Measurements from ENCODE around the gene MARCHF9.
"Not testable (repeated sequence)": the region's sequence is repeated elsewhere in the genome, so short reads cannot be mapped to it uniquely, and the experiment has no call there.

MARCHF9 gene

DNA sequence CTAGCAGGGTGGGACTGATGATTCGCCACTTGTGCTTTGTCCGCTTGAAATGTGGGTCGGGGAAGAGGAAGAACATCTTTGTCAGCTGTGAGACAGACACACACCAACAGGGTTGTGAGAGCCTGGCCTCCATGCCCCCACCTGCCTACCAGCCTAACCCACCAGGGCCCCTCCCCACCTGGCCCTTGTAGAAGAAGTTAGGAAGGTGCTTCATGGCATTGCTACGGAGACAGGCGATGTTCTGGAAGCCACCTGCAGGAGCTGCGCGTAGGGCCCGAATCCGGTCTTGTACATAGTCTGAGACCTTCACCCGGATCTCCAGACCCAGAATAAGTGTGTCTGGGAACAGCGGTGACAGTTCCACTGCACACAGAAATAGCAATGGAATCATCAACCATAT is 14.7 kb downstream of the MARCHF9 start:
- no peak for DNase-seq (ENCODE audit: low read depth in 2 of 2)

DNA sequence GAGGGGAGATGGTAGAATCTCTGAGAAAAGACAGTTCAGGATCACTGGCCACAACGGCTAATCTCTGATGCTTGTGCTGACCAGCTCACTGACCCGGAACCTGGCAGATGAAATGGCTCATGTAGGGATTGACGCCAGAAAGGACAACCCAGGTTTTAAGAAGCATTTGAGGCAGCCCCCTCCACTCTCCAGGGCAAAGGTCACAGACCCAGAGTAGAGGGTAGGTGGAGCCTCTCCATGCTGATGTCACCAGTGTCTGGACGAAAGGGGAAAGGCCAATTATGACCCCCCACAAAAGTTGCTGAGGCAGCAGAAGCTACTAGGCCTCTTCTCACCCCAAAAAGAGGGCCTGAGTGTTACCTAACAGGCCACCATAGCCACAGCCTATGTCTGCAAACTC is 15.8 kb downstream of the MARCHF9 start:
- DNase-seq (ENCODE audit: low read depth in 2 of 2): no peak

DNA sequence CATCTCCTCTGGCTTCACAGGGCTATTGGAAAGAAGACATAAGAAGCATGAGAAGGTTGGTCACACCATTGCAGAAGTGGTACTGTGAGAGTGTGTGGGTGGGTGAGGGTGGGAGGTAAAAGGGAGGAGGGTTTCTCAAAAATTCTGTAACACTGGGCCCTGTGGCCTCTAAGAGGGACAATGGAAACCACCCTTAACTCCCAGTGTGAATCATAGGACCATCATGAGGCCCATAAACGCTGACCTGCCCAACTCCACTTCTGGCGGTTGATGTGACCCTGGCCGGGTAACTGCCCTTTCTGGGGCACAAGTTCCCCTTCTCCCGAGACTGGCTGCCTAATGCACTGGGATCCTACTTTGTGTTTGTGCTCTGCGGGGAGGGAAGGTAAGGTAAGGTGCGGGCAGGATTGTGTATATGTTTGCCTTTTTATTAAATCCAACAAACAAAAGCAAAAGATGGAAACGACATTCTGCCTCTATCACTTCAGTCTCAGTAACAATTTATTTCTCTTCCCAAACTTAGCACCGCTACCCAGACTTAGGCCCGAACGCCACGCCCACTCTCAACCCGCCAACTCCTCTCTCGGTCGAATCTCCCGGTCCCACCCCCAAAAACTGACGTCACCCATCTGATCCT is 16.5 kb downstream of the MARCHF9 start:
- peak; percentile 75 to 87 for DNase-seq (ENCODE audit: low read depth in 2 of 2)

DNA sequence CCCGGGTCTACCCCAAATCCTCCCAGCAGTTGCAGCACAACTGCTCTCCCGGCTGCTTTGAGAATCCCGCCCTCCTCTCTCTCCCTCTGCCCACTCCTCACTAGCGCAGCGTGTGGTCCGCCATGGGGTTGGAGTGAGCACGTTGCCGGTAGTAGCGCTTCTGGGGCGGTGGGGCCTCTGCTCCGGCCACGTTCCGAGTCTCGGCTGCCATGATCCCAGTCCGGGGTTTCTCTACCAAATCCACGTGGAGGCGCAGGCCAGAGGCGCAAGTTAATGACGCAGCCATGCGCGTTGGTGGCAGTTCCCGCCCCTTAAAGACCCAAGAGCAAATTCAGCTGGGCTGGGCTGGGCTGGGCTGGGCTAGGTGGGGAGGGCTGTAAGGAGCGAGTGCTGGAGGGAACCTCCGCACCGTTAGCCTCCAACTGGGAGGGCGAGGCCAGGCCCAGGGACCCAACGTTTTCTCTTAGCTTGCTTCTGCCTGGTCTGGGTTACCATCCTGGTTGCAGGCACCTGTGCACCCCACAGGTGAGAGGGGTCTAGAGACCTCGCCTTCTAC is 17.0 kb downstream of the MARCHF9 start, which contains the start of gene METTL1:
TSS of gene METTL1 (minus strand) at position 233 of the 556 bp plus-strand sequence. CDS start at position 211, 22 bp downstream.
- peak; percentile 85 to 93 for DNase-seq (ENCODE audit: low read depth in 2 of 2)

DNA sequence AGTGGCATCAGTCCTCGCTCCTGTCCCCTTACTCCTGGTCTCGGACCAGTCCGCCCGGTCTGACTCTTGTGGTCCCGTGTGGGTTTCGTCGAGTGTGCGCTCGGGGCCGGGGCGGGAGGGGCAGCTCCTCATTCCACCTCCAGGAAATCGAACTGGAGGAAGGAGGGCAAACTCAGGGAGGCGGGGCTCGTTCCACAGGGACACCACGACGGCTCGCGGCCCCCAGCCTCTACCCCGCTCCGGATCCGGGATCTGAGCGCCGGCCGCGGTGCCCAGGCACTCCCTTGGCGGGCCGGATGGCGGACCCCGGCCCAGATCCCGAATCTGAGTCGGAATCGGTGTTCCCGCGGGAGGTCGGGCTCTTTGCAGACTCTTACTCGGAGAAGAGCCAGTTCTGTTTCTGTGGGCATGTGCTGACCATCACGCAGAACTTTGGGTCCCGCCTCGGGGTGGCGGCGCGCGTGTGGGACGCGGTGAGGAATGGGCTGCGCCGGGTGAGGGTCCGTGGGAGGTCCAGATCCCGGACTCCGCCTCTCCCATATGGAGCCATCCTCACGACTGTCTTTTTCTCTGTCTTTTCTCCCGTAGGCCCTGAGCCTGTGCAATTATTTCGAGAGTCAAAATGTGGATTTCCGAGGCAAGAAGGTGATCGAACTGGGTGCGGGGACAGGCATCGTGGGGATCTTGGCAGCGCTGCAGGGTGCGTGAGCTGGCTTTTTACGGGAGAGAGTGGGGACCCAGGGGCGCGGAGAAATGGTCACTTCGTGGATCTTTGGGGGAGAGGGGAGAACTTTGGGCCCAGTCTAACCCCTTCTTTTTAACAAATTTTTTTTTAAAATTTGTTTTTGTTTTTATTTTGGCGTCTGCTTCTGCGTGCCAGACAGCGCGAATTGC is 17.8 kb downstream of the MARCHF9 start, which contains the start of gene EEF1AKMT3:
TSS of gene EEF1AKMT3 (plus strand) at position 186 of the 894 bp plus-strand sequence. CDS start at position 297, 111 bp downstream.
- no peak for DNase-seq (ENCODE audit: low read depth in 2 of 2)

DNA sequence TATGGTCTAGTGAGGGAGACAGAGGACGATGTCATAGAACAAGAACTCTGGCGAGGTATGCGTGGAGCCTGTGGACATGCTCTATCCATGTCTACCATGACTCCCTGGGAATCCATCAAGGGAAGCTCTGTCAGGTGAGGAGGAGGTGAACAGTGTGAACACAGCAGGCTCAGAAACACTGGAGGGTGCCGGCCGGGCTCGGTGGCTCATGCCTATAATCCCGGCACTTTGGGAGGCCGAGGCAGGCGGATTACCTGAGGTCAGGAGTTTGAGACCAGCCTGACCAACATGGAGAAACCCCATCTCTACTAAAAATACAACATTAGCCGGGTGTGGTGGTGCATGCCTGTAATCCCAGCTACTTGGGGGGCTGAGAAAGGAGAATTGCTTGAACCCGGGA is 19.7 kb downstream of the MARCHF9 start:
- DNase-seq (ENCODE audit: low read depth in 2 of 2): not testable (repeated sequence)

DNA sequence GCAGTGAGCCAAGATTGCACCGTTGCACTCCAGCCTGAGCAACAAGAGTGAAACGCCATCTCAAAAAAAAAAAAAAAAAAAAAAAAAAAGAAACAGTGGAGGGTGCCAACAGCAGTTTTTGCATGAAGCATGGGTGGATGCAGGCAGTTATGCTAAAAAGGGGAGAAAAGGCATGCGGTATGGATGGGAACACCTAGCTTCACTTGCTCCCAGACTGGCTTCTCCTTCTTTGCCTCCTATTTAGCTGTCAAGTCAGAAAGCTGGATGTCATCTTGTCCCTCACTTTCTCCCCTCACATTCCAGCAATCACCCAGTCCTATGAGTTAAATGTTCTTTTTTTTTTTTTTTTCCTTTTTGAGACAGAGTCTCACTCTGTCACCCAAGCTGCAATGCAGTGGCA is 20.1 kb downstream of the MARCHF9 start:
- no peak for DNase-seq (ENCODE audit: low read depth in 2 of 2)

DNA sequence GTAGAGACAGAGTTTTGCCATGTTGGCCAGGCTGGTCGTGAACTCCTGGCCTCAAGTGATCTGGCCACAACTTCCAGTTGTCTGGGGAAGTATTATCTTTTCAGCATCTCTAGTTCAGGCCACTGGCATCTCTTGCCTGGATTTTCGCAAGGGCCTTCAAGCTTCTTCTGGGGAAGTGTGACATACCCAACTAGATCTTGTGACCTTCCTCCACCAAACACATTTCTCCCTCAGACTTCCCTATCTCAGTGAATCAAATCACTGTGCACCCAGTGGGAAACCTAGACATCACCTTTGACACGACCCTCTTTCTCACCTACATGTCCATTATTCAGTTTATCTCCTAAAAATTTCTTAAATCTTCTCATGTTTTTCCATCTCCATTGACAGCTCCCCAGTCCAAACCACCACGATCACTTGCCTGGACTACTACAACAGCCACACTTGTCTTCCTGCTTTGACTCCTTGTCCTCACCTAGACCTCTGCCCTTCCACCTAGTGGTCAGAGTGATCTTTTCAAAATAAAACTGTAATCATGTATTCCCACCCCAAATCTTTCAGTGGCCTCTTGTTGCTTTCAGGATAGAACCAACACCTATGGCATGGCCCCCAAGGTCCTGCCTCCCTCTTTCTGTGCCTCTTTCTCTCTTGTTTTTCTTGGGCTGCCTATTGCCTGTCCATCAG is 20.8 kb downstream of the MARCHF9 start:
- DNase-seq (ENCODE audit: low read depth in 2 of 2): no peak

DNA sequence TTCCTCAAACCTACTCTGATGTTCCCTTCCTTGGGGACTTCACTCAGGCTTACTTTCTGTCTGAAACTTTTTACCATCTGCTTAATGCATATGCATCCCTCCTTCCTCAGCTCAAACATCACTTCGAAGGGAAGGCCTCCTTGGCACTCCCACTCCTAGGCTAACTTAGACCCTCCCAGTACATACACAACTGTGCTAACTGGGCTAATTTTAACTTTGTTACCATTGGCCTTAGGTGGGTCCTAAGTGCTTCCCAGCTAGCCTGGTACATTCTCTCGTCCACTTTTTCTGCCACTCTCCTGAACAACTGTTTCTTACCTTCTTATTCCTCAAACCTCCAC is 21.3 kb downstream of the MARCHF9 start:
- DNase-seq (ENCODE audit: low read depth in 2 of 2): no peak

DNA sequence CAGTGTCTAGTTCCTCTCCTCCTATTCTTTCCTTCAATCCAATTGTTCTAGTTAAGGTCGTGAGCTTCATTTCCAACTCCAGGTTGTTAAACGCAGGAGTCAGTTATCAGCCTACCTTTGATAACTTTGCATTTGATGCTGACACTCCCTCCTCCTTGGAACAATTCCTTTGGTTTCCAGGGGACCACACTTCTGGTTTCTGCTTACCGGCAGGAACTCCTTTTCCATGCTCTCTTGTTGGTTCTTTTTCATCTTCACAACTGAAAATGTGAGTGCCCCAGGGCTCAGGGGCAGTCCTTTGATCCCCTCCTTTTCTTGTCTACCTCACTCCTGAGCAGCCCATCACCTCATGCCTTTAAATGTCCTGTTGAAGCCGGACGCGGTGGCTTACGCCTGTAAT is 22.5 kb downstream of the MARCHF9 start:
- DNase-seq (ENCODE audit: low read depth in 2 of 2): no peak

DNA sequence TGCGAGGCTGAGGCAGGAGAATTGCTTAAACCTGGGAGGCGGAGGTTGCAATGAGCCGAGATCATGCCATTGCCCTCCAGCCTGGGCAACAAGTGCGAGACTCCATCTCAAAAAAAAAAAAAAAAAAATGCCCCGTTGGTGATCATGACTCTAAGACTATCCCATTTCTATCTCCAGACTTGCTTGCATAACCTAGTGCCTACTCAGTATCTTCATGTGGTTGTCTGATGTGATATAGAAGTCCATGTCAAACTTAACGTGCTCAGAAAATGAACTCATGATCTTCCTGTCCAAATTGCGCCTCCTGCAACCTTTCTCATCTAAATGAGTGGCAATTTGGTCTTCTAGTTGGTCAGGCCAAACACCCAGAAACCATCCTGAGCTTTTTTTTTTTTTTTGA is 23.0 kb downstream of the MARCHF9 start:
- DNase-seq (ENCODE audit: low read depth in 2 of 2): no peak

DNA sequence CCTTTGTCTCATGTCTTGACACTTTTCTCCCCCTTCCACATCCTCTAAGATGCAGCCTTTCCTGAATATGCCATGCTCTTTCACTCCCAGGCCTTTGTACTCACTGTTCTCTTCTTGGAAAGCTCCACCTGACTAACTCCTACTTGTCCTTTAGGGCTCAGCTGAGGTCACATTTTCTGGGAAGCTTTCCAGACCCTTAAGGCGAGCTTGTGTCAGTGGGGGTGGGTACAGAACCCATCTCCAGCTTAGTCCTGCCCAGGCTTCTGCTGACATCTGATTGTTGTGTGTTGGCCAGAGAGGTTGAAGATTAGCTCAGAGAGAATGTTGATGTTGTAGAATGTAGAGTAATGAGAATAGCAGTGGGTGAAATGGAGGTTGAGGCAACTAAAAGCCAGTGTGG is 24.8 kb downstream of the MARCHF9 start:
- no peak for DNase-seq (ENCODE audit: low read depth in 2 of 2)

DNA sequence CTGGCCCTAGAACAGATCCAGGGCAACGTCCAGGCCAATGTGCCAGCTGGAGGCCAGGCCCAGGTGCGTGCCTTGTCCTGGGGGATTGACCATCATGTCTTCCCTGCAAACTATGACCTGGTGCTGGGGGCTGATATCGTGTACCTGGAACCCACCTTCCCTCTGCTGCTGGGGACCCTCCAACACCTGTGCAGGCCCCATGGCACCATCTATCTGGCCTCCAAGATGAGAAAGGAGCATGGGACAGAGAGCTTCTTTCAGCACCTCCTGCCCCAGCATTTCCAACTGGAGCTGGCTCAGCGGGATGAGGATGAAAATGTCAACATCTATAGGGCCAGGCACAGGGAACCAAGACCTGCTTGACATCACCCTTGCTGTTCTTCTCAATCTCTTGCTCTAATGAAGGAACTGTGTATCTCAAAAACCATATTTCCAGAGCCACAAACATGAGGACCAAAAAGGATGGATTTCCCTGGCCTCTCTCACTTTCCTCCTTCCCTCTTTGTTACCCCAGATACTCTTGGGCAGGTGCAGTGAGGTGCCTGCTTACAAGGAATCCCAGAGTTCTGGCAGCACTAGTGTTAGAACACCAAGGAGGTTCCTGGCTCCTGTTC is 25.5 kb downstream of the MARCHF9 start:
- DNase-seq (ENCODE audit: low read depth in 2 of 2): no peak

DNA sequence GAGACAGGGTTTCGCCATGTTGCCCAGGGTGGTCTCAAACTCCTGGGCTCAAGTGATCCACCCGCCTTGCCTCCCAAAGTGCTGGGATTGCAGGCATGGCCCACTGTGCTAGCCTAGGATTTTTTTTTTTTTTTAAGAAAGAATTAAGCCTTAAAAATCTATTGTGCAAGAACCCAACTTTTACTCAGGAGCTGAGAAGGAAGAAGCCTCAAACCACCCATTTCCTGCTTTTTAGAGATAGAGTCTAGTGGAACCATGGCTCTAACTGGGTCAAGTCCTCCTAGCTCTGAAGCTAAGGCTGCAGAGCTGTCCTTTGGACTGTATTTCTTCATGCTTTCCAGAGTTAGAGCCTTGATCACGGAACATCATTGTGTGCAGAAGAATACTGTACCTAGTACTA is 26.3 kb downstream of the MARCHF9 start:
- no peak for DNase-seq (ENCODE audit: low read depth in 2 of 2)

DNA sequence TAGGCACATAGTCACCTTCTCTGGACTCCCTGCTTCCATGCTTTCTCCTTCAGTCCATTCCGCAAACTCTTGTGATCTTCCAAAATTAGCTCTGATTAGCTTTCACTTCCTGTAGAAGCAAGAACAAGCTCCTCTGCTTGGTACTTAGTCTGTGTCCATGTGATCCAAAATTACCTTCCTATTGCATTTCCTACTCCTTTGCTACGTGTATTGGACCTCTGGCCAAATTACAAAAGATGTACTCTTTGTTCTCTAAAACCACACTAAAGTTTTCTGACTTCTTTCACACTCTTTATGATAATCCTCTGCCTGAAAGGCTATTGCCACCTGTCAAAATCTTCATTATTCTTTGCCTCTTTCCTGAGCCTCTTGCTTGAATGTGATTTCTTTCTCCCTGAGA is 26.9 kb downstream of the MARCHF9 start:
- DNase-seq (ENCODE audit: low read depth in 2 of 2): no peak

DNA sequence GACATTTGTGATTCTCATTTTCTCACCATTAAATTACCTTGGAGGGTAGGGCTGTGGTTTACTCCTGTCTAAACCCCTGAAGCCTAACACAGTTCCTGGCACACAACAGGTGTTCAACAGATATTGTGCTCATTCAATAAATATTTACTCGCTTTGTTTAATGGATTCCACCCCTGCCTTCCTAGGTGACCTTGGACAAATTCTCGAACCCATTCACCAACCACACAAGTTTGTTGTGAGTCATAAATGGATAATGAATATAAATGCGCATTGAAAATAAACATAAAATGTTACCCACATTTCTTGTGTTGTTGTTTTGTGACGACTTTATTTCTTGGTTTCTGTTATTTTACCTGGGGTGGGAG is 27.3 kb downstream of the MARCHF9 start:
- DNase-seq (ENCODE audit: low read depth in 2 of 2): no peak

DNA sequence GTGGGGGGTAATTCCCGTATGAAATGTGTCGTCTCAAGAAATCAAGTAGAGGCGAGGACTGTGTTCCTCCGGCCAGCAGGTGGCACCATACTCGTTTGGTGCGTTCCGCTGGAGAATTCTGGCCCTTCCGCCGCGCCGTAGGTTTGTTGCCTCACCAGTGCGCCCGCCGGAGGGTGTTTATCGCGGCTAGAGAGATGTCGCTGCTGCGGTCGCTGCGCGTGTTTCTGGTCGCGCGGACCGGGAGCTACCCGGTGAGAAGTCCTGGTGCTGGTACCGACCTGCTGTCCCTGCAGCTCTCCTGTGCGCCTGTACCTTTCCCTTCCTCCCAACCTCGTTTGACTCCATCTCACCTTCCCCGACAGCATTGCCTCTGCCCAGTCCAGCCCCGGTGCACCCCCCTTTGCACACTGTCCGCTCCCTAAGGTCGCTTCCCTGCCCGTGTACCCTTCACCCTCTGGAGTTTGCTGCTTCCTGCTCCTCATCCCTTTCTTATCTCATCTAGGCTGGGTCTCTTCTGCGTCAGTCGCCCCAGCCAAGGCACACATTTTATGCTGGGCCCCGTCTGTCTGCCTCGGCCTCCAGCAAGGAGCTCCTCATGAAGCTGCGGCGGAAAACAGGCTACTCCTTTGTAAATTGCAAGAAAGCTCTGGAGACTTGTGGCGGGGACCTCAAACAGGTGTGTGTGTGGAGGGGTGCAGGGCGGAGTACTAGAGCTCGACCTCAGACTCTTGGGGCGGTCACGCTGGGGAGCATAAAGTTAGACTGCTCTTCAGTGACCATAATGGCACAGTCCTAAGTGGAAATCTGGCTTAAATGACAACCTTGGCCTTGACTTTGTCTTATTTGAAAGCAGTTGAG is 27.9 kb downstream of the MARCHF9 start, which contains the start of gene TSFM:
TSS of gene TSFM (plus strand) at position 180 of the 858 bp plus-strand sequence. CDS start at position 195, 15 bp downstream.
- DNase-seq (ENCODE audit: low read depth in 2 of 2): peak; percentile 90 to 92

DNA sequence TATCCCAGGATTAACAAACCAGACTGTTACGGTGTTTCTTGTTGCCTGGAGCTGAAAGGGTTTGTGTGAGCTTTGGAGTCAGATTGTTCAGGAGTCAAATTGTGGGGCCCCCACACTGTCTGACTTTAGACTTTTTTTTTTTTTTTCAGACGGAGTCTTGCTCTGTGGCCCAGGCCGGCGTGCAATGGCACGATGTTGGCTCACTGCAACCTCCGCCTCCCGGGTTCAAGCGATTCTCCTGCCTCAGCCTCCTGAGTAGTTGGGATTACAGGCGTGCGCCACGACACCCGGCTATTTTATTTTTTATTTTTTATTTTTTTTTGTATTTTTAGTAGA is 28.5 kb downstream of the MARCHF9 start:
- no peak for DNase-seq (ENCODE audit: low read depth in 2 of 2)

DNA sequence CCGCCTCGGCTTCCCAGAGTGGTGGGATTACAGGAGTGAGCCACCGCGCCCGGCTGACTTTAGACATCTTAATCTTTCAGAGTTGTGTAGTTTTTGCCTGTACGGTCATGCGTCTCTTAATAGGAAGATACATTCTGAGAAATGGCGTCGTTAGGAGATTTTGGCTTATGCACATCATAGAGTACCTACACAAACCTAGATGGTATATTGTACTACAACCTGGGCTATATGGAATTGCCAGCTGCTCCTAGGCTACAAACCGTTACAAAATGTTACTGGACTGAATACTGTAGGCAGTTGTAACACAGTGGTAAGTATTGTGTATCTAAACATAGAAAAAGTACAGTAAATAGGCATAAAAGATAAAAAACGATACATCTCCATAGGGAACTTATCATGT is 29.0 kb downstream of the MARCHF9 start:
- DNase-seq (ENCODE audit: low read depth in 2 of 2): no peak

DNA sequence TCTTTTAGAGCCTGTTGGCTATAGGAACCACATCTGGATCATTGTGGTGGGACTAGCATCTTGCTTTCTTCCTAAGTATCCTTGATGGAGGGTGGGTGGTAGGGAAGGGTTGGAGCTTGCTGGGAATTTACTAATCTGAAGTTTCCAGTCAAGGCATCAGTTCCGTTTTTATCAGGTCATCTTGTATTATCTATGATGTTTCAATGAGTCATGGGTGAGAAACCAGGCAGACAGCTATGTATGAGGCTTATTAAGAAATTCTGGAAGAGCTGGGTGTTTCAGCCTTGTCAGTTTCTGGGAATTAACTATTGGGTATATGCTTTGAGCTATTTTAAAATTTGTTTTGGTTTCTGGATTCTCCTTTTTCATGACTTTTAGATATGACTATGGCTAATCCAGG is 39.0 kb downstream of the MARCHF9 start:
- no peak for DNase-seq (ENCODE audit: low read depth in 2 of 2)

DNA sequence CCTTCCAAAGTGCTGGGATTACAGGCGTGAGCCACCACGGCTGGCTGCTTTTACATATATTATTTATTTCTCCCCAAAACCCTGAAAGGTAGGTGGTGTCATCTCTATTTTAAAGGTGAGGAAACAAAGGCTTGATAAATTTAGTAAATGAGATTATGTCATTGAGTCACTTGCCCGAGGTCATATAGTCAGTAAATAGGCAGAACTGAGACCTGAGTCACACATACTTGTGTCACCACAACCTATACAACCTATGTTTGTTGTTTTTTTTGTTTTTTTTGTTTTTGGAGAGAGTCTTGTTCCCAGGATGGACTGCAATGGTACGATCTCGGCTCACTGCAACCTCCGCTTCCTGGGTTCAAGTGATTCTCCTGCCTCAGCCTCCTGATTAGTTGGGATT is 40.5 kb downstream of the MARCHF9 start:
- no peak for DNase-seq (ENCODE audit: low read depth in 2 of 2)
